Liver (tissue), 3 donors: ENCODE results near the gene WWOX.

Source experiments
- ATF3 ChIP-seq: IDR thresholded peaks from 2 replicates; pipeline ENCODE4 v1.6.1; 2016; ENCODE audit warnings: antibody characterized with exemption
- CTCF ChIP-seq: fragments of 150-350 bp; IDR thresholded peaks from 2 replicates; pipeline ENCODE4 v1.5.1; 2017; ENCODE audit warnings: improper control_type of control experiment, low read depth, low read length; ENCODE audit not compliant: missing input control
- FOXA1 ChIP-seq: IDR thresholded peaks from 2 replicates; pipeline ENCODE4 v1.6.1; 2016; ENCODE audit warnings: antibody characterized with exemption
- FOXA2 ChIP-seq: IDR thresholded peaks from 2 replicates; pipeline ENCODE4 v1.6.1; 2016; ENCODE audit warnings: antibody characterized with exemption
- HNF4G ChIP-seq: IDR thresholded peaks from 2 replicates; pipeline ENCODE4 v1.6.1; 2016; ENCODE audit warnings: antibody characterized with exemption
- JUND ChIP-seq, 2 donors: IDR thresholded peaks; 2 replicates each; pipeline ENCODE4 v1.6.1; 2016; ENCODE audit warnings: antibody characterized with exemption in 2 of 2
- MAX ChIP-seq: IDR thresholded peaks from 2 replicates; pipeline ENCODE4 v1.6.1; 2016; ENCODE audit warnings: antibody characterized with exemption
- NR2F2 ChIP-seq: IDR thresholded peaks from 2 replicates; pipeline ENCODE4 v1.6.1; 2016; ENCODE audit warnings: antibody characterized with exemption
- REST ChIP-seq: IDR thresholded peaks from 2 replicates; pipeline ENCODE4 v1.6.1; 2016; ENCODE audit warnings: antibody characterized with exemption, mild to moderate bottlenecking
- TAF1 ChIP-seq: conservative IDR thresholded peaks from 2 replicates; pipeline ENCODE4 v1.6.1; 2016; ENCODE audit warnings: antibody characterized with exemption, mild to moderate bottlenecking
- ZBTB33 ChIP-seq: IDR thresholded peaks from 2 replicates; pipeline ENCODE4 v1.6.1; 2016; ENCODE audit warnings: antibody characterized with exemption
- donor health status: healthy.
- donor health status: healthy.

GRCh38 chr16:78205506-78205905 is 106.1 kb downstream of the WWOX start:
- TF ChIP-seq FOXA1, result no peak
- no peak for TF ChIP-seq MAX
- TF ChIP-seq CTCF, result no peak
- no peak for TF ChIP-seq REST
- TF ChIP-seq HNF4G, result no peak
- no peak for TF ChIP-seq ZBTB33
- no peak for TF ChIP-seq NR2F2
- no peak for TF ChIP-seq FOXA2
- no peak for TF ChIP-seq ATF3
- no peak for TF ChIP-seq JUND (IDR thresholded peaks at IDR 0.05)
- no peak for TF ChIP-seq TAF1
